ENCODE results near the gene MXRA8. TPM values are rescaled to one million over a fixed set of nuclear protein-coding genes. Genes with fewer than 3 reads are reported as not detected.
"Not testable (repeated sequence)": the region's sequence is repeated elsewhere in the genome, so short reads cannot be mapped to it uniquely, and the experiment has no call there.

The MXRA8 gene
- 1 to 10 TPM in 1 of 2 donors, under 1 TPM in 1; 0.42 to 1.0 TPM for total RNA-seq
- total RNA-seq, result 0.15 to 0.81 reads per million in 2 donors

GRCh38 chr1:1358433-1359271 is at the start of gene MXRA8:
Gene MXRA8, minus strand, starts transcription at chr1:1358555. Its CDS starts 51 bp downstream, at chr1:1358504.
- Mint-ChIP-seq H3K27me3 (no peaks in the 10 kb centered on the region), H3K27ac (no peak within 1 kb of the TSS), H3K36me3 (ENCODE audit: low read depth) (no peaks in the 10 kb centered on the region), H3K4me3 (peak within 1 kb of the TSS; percentile 63), H3K4me1 (peaks cover 10% of the 10 kb centered on the region)
- ATAC-seq, result peak; percentile 21
- H3K9me3 ChIP-seq (ENCODE audit: control insufficient read depth, low read length, poor library complexity, severe bottlenecking), result no peaks in the 10 kb centered on the region
- DNase-seq, result peak in 1 of 3 donors; percentile 6

- no peaks in the 10 kb centered on the region for H3K27me3 Mint-ChIP-seq
- peaks cover 3% of the 10 kb centered on the region for H3K36me3 Mint-ChIP-seq (ENCODE audit: low read depth)
- peak overlapping the region; percentile 91 for H3K27ac Mint-ChIP-seq
- H3K9me3 ChIP-seq (ENCODE audit: control insufficient read depth, low read length, poor library complexity, severe bottlenecking), result no peaks in the 10 kb centered on the region
- DNase-seq, result no peak
- H3K4me1 Mint-ChIP-seq, result peaks cover 8% of the 10 kb centered on the region
- peak; percentile 24 for ATAC-seq
- H3K4me3 Mint-ChIP-seq, result peak overlapping the region; percentile 93
Measured at GRCh38 chr1:1407636-1408318, 49.4 kb upstream of the MXRA8 start.

- H3K27me3 Mint-ChIP-seq, result no peaks in the 10 kb centered on the region
- H3K9me3 ChIP-seq (ENCODE audit: control insufficient read depth, low read length, poor library complexity, severe bottlenecking), result no peaks in the 10 kb centered on the region
- H3K27ac Mint-ChIP-seq, result peak within 1 kb of the TSS; percentile 91
- H3K36me3 Mint-ChIP-seq (ENCODE audit: low read depth), result peaks cover 3% of the 10 kb centered on the region
- H3K4me1 Mint-ChIP-seq, result peaks cover 12% of the 10 kb centered on the region
- DNase-seq, result peak; percentile 92 to 95 (median 94)
- ATAC-seq, result peak; percentile 95
- H3K4me3 Mint-ChIP-seq, result peak within 1 kb of the TSS; percentile 93
Measured at GRCh38 chr1:1406821-1407635, 48.7 kb upstream of the MXRA8 start, which contains the start of gene MRPL20. Gene MRPL20, minus strand, starts transcription at chr1:1407293. Its CDS starts 76 bp downstream, at chr1:1407217.

GRCh38 chr1:1406101-1406820 is 47.9 kb upstream of the MXRA8 start:
- H3K4me1 Mint-ChIP-seq, result peaks cover 12% of the 10 kb centered on the region

GRCh38 chr1:1403653-1404052 is 45.3 kb upstream of the MXRA8 start:
- peak overlapping the region; percentile 57 for H3K4me3 Mint-ChIP-seq
- H3K4me1 Mint-ChIP-seq, result peaks cover 22% of the 10 kb centered on the region
- peaks cover 3% of the 10 kb centered on the region for H3K36me3 Mint-ChIP-seq (ENCODE audit: low read depth)
- no peak for ATAC-seq
- peak overlapping the region; percentile 91 for H3K27ac Mint-ChIP-seq
- H3K9me3 ChIP-seq (ENCODE audit: control insufficient read depth, low read length, poor library complexity, severe bottlenecking), result no peaks in the 10 kb centered on the region
- H3K27me3 Mint-ChIP-seq, result no peaks in the 10 kb centered on the region
- DNase-seq, result no peak

More at GRCh38 chr1:1406101-1406820, 47.9 kb upstream of the MXRA8 start:
- DNase-seq, result no peak
- H3K36me3 Mint-ChIP-seq (ENCODE audit: low read depth), result peaks cover 3% of the 10 kb centered on the region
- H3K27me3 Mint-ChIP-seq, result no peaks in the 10 kb centered on the region
- no peaks in the 10 kb centered on the region for H3K9me3 ChIP-seq (ENCODE audit: control insufficient read depth, low read length, poor library complexity, severe bottlenecking)
- peak overlapping the region; percentile 91 for H3K27ac Mint-ChIP-seq
- ATAC-seq, result no peak
- H3K4me3 Mint-ChIP-seq, result peak overlapping the region; percentile 93

- Mint-ChIP-seq H3K4me1 (peaks cover 25% of the 10 kb centered on the region), H3K27ac (peak overlapping the region; percentile 91)
- H3K27me3 Mint-ChIP-seq; H3K36me3 Mint-ChIP-seq (ENCODE audit: low read depth); ATAC-seq; H3K4me3 Mint-ChIP-seq; H3K9me3 ChIP-seq (ENCODE audit: control insufficient read depth, low read length, poor library complexity, severe bottlenecking); DNase-seq: not testable (repeated sequence)
Measured at GRCh38 chr1:1402901-1403392, 44.6 kb upstream of the MXRA8 start.

- Mint-ChIP-seq H3K36me3 (ENCODE audit: low read depth) (peaks cover 3% of the 10 kb centered on the region), H3K4me1 (peaks cover 27% of the 10 kb centered on the region), H3K27ac (peak overlapping the region; percentile 65), H3K27me3 (no peaks in the 10 kb centered on the region), H3K4me3 (peak overlapping the region; percentile 52)
- DNase-seq (no peak), ATAC-seq (no peak)
- no peaks in the 10 kb centered on the region for H3K9me3 ChIP-seq (ENCODE audit: control insufficient read depth, low read length, poor library complexity, severe bottlenecking)
Measured at GRCh38 chr1:1402072-1402900, 43.9 kb upstream of the MXRA8 start.

GRCh38 chr1:1401457-1402010 is 43.2 kb upstream of the MXRA8 start:
- Mint-ChIP-seq H3K36me3 (ENCODE audit: low read depth) (peaks cover 3% of the 10 kb centered on the region), H3K4me3 (no peak overlapping the region), H3K27ac (peak overlapping the region; percentile 65), H3K4me1 (peaks cover 27% of the 10 kb centered on the region), H3K27me3 (no peaks in the 10 kb centered on the region)
- DNase-seq (no peak), ATAC-seq (no peak)
- H3K9me3 ChIP-seq (ENCODE audit: control insufficient read depth, low read length, poor library complexity, severe bottlenecking), result no peaks in the 10 kb centered on the region

GRCh38 chr1:1400576-1401456 is 42.5 kb upstream of the MXRA8 start:
- peaks cover 3% of the 10 kb centered on the region for H3K36me3 Mint-ChIP-seq (ENCODE audit: low read depth)
- ATAC-seq, result no peak
- H3K27ac Mint-ChIP-seq, result peak overlapping the region; percentile 90
- DNase-seq, result no peak
- no peaks in the 10 kb centered on the region for H3K9me3 ChIP-seq (ENCODE audit: control insufficient read depth, low read length, poor library complexity, severe bottlenecking)
- no peaks in the 10 kb centered on the region for H3K27me3 Mint-ChIP-seq
- H3K4me3 Mint-ChIP-seq, result peak overlapping the region; percentile 92
- peaks cover 27% of the 10 kb centered on the region for H3K4me1 Mint-ChIP-seq

GRCh38 chr1:1399872-1400575 is 41.7 kb upstream of the MXRA8 start:
- Mint-ChIP-seq H3K27ac (peak overlapping the region; percentile 90), H3K27me3 (no peaks in the 10 kb centered on the region), H3K4me1 (peaks cover 30% of the 10 kb centered on the region), H3K36me3 (ENCODE audit: low read depth) (peaks cover 7% of the 10 kb centered on the region), H3K4me3 (peak overlapping the region; percentile 92)
- no peak for DNase-seq
- no peak for ATAC-seq
- no peaks in the 10 kb centered on the region for H3K9me3 ChIP-seq (ENCODE audit: control insufficient read depth, low read length, poor library complexity, severe bottlenecking)

All from T-helper 17 cell (primary cell).